Neural cell (in vitro differentiated cells): ENCODE data around the gene MOB3B.

Experiments
- EZH2 ChIP-seq: fragments of 200-600, 300-800 bp; shearing (Covaris generic), sonication (generic); IDR thresholded peaks from 2 replicates; pipeline ENCODE4 v1.6.1; 2014; ENCODE audit warnings: antibody characterized with exemption, low read length, borderline replicate concordance, mild to moderate bottlenecking; ENCODE audit not compliant: insufficient read depth, poor library complexity, severe bottlenecking
- RAD21 ChIP-seq: fragments of 450-650 bp; conservative IDR thresholded peaks from 2 replicates; pipeline ENCODE4 v1.6.1; 2014; ENCODE audit warnings: antibody characterized with exemption, mild to moderate bottlenecking, moderate library complexity

DNA sequence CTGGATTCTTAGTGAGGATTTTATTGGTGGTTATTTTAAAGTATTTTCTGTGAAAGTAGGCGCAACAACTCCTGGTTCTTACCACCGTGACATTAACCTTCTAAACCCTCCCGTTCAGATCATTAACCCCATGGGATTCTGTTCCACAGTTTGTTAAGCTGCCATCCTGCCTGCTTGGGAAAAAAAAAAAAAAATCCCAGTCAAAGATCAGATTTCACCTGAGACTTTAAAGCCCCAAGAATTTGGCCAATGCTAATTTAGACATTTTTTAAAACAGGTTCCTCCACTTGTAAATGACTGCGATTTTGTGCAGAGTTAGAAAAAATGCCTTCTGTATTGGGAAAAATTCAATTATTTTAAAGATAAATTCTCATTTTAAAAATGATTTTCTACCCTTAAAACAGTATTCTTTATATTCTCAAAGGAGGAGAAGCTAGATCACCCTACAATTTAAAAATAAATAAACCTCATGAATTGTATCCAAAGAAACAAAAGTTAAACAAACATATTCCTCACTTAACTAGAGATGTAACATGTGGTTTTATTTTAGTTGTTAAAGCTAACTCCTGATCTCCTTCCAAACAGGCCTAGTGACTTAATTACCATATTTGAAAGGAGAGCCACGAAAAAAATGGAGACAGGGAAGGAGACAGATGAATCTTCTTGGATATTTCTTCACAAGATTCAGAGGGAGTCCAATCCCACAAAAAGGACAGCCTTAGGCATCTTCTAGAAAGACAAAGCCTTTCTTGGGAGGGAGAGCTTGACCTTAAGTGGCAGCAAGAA is 98.7 kb downstream of the MOB3B start:
- TF ChIP-seq RAD21 (no peak), EZH2 (no peak)
